WERI-Rb-1 (cell line): ENCODE measurements around the gene EOGT.

Experiments used
- DNase-seq: peaks from one replicate; pipeline ENCODE4 v3.0.0-alpha.2; 2020
- H3K27ac ChIP-seq: fragments of 250-450 bp; sonication (Bioruptor Pico); 2 replicates; pipeline ENCODE4 v1.5.1; 2020; ENCODE audit warnings: mild to moderate bottlenecking, moderate library complexity
- H3K27me3 ChIP-seq: fragments of 250-450 bp; sonication (Bioruptor Pico); 2 replicates; pipeline ENCODE4 v1.5.1; 2021; ENCODE audit warnings: mild to moderate bottlenecking, low read depth, moderate library complexity; ENCODE audit not compliant: insufficient read depth, severe bottlenecking
- H3K36me3 ChIP-seq: fragments of 250-450 bp; sonication (Bioruptor Pico); 2 replicates; pipeline ENCODE4 v1.5.1; 2020; ENCODE audit warnings: mild to moderate bottlenecking, moderate library complexity
- H3K4me3 ChIP-seq: 2 replicates; pipeline ENCODE4 v1.5.1; 2011; ENCODE audit warnings: low read depth, mild to moderate bottlenecking, control low read depth, low read length
- H3K9me3 ChIP-seq: fragments of 250-450 bp; sonication (Bioruptor Pico); 2 replicates; pipeline ENCODE4 v1.5.1; 2021; ENCODE audit warnings: mild to moderate bottlenecking, moderate library complexity; ENCODE audit not compliant: severe bottlenecking
- TF ChIP-seq, protein P1 (sequence below): IDR thresholded peaks from 2 replicates; pipeline ENCODE4 v1.5.1; 2011; ENCODE audit warnings: low read depth, mild to moderate bottlenecking, control low read depth, inconsistent platforms, low read length

EOGT gene

GRCh38 chr3:68984011-68984530 lies 29.4 kb downstream of the EOGT start:
- TF ChIP-seq, protein P1, sequence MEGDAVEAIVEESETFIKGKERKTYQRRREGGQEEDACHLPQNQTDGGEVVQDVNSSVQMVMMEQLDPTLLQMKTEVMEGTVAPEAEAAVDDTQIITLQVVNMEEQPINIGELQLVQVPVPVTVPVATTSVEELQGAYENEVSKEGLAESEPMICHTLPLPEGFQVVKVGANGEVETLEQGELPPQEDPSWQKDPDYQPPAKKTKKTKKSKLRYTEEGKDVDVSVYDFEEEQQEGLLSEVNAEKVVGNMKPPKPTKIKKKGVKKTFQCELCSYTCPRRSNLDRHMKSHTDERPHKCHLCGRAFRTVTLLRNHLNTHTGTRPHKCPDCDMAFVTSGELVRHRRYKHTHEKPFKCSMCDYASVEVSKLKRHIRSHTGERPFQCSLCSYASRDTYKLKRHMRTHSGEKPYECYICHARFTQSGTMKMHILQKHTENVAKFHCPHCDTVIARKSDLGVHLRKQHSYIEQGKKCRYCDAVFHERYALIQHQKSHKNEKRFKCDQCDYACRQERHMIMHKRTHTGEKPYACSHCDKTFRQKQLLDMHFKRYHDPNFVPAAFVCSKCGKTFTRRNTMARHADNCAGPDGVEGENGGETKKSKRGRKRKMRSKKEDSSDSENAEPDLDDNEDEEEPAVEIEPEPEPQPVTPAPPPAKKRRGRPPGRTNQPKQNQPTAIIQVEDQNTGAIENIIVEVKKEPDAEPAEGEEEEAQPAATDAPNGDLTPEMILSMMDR, result no peak
- Histone ChIP-seq H3K27ac (peak overlapping the region; percentile 38), H3K36me3 (peaks cover 30% of the 10 kb centered on the region), H3K4me3 (no peak overlapping the region), H3K9me3 (no peaks in the 10 kb centered on the region), H3K27me3 (no peaks in the 10 kb centered on the region)
- DNase-seq, result peak; percentile 81

GRCh38 chr3:68977486-68978167 lies 35.9 kb downstream of the EOGT start:
- no peak for DNase-seq
- Histone ChIP-seq H3K36me3 (peaks cover 34% of the 10 kb centered on the region), H3K9me3 (no peaks in the 10 kb centered on the region)

GRCh38 chr3:68974711-68975110 lies 38.8 kb downstream of the EOGT start:
- H3K27ac ChIP-seq, result no peak overlapping the region
- no peaks in the 10 kb centered on the region for H3K27me3 ChIP-seq
- no peak for DNase-seq
- H3K9me3 ChIP-seq, result no peaks in the 10 kb centered on the region
- TF ChIP-seq, protein P1, result no peak
- H3K4me3 ChIP-seq, result no peak overlapping the region
- peaks cover 21% of the 10 kb centered on the region for H3K36me3 ChIP-seq

More at GRCh38 chr3:68977486-68978167, 35.9 kb downstream of the EOGT start:
- TF ChIP-seq, protein P1, result no peak
- no peak overlapping the region for H3K4me3 ChIP-seq
- no peaks in the 10 kb centered on the region for H3K27me3 ChIP-seq
- H3K27ac ChIP-seq, result no peak overlapping the region

GRCh38 chr3:68973639-68974038 lies 39.8 kb downstream of the EOGT start:
- TF ChIP-seq, protein P1, result no peak
- peak; percentile 9 for DNase-seq
- Histone ChIP-seq H3K27me3 (no peaks in the 10 kb centered on the region), H3K36me3 (peaks cover 14% of the 10 kb centered on the region), H3K4me3 (no peak overlapping the region), H3K27ac (no peak overlapping the region), H3K9me3 (no peaks in the 10 kb centered on the region)

DNA sequence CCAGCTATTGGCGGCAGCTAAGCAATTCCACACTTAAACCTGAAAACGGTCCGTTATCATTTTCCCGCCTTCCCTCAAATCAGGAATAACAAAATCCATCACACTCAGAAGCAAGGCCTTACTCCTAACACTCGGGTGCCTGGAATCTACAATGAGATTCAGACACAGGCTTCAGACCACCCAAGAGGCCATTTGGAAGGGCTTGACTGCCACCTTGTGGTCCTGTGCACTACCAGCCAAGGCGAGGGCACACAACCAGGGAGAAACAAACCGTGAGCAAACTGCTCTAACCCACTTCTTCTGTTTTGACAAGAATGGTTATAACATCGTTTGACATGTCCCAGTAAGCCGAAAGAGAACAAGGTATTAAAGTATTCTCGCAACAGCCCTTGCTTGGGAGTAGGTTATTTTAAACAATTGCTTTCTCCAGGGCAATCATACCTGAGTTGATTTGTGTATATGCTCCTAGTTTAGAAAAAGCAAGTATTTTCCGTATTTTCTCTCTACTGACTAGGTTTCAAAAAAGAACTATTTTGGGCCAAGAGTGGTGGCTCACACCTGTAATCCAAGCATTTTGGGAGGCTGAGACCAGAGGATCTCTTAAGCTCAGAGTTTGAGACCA lies 41.0 kb downstream of the EOGT start:
- H3K36me3 ChIP-seq, result peaks cover 12% of the 10 kb centered on the region
- TF ChIP-seq, protein P1, result peak; percentile 93
- no peak overlapping the region for H3K27ac ChIP-seq
- H3K4me3 ChIP-seq, result no peak overlapping the region
- no peaks in the 10 kb centered on the region for H3K27me3 ChIP-seq
- DNase-seq, result peak; percentile 82
- H3K9me3 ChIP-seq, result no peaks in the 10 kb centered on the region
